Activated CD8-positive, alpha-beta memory T cell treated with anti-CD3 and anti-CD28 coated beads for 36 hours (primary cell): ENCODE measurements around the gene CTH. TPM values are rescaled to one million over a fixed set of nuclear protein-coding genes. Genes with fewer than 3 reads are reported as not detected.
"Not testable (repeated sequence)": the region's sequence is repeated elsewhere in the genome, so short reads cannot be mapped to it uniquely, and the experiment has no call there.

ENCODE experiments used
- CTCF ChIA-PET: fragments of 350-600 bp; sonication (Branson Sonifier 250); formaldehyde crosslinking; loops from one replicate; lab custom pipeline; 2021; ENCODE audit warnings: antibody characterized with exemption; lab: Charles Lee
- POLR2A ChIA-PET: fragments of 350-600 bp; sonication (Branson Sonifier 250); formaldehyde crosslinking; loops from one replicate; lab custom pipeline; 2021; ENCODE audit warnings: antibody characterized with exemption; lab: Charles Lee
- total RNA-seq, 2 experiments: library from RNA; stranded (reverse); gene quantifications; one replicate each; pipeline ENCODE4 v1.2.3, GENCODE V29; 2021

The CTH gene
- total RNA-seq, 2 experiments from 2014 or later, result 20.9 to 21.4 TPM

- ChIA-PET CTCF (no interaction called here), POLR2A (no interaction called here)
Measured at GRCh38 chr1:70401974-70402373, 9.1 kb upstream of the CTH start.

GRCh38 chr1:70403759-70404158 is 7.3 kb upstream of the CTH start:
- POLR2A ChIA-PET, result no interaction called here
- CTCF ChIA-PET, result no interaction called here

- POLR2A ChIA-PET, result no interaction called here
- CTCF ChIA-PET, result interaction anchor here (0.7 kb wide), 1 partner anchor 20 kb away, joined by 3 read pairs; no protein-coding TSS in a partner anchor
Measured at GRCh38 chr1:70405780-70406416, 5.2 kb upstream of the CTH start.

- ChIA-PET POLR2A (no interaction called here), CTCF (interaction anchor here (0.6 kb wide), 1 partner anchor 19 kb away, joined by 3 read pairs; no protein-coding TSS in a partner anchor)
Measured at GRCh38 chr1:70409136-70409535, 1.9 kb upstream of the CTH start.

- ChIA-PET POLR2A (interaction anchor here (0.6 to 3.3 kb wide), 5 partner anchors 18 to 670 kb away, joined by 3 to 51 read pairs (median 3); partner anchors contain the start of genes ANKRD13C and ZRANB2), CTCF (interaction anchor here (0.7 to 1.1 kb wide), 2 partner anchors 33 to 57 kb away, joined by 3 read pairs; partner anchors contain the start of gene ANKRD13C)
Measured at GRCh38 chr1:70411360-70411844, 334 bp downstream of the CTH start.

- CTCF ChIA-PET, result no interaction called here
- POLR2A ChIA-PET, result no interaction called here
Measured at GRCh38 chr1:70415882-70416281, 4.8 kb downstream of the CTH start.

GRCh38 chr1:70418973-70419734 is 8.1 kb downstream of the CTH start:
- CTCF ChIA-PET, result interaction anchor here (0.7 kb wide), 1 partner anchor 81 kb away, joined by 3 read pairs; no protein-coding TSS in a partner anchor
- POLR2A ChIA-PET, result not testable (repeated sequence)

GRCh38 chr1:70420320-70420719 is 9.3 kb downstream of the CTH start:
- CTCF ChIA-PET, result no interaction called here

GRCh38 chr1:70426154-70427131 is 15.4 kb downstream of the CTH start:
- CTCF ChIA-PET, result no interaction called here

More at GRCh38 chr1:70420320-70420719, 9.3 kb downstream of the CTH start:
- POLR2A ChIA-PET, result no interaction called here

GRCh38 chr1:70427976-70428375 is 16.9 kb downstream of the CTH start:
- CTCF ChIA-PET, result no interaction called here
- POLR2A ChIA-PET, result no interaction called here

More at GRCh38 chr1:70426154-70427131, 15.4 kb downstream of the CTH start:
- POLR2A ChIA-PET, result no interaction called here

- ChIA-PET CTCF (no interaction called here), POLR2A (no interaction called here)
Measured at GRCh38 chr1:70429219-70429618, 18.2 kb downstream of the CTH start.

GRCh38 chr1:70429757-70430156 is 18.7 kb downstream of the CTH start:
- POLR2A ChIA-PET, result no interaction called here
- CTCF ChIA-PET, result no interaction called here

- ChIA-PET POLR2A (interaction anchor here (0.6 kb wide), 1 partner anchor 195 kb away, joined by 5 read pairs; no protein-coding TSS in a partner anchor), CTCF (no interaction called here)
Measured at GRCh38 chr1:70431317-70431716, 20.2 kb downstream of the CTH start.

GRCh38 chr1:70431874-70432273 is 20.8 kb downstream of the CTH start:
- ChIA-PET CTCF (no interaction called here), POLR2A (no interaction called here)

- CTCF ChIA-PET, result interaction anchor here (1.1 kb wide), 1 partner anchor 12 kb away, joined by 3 read pairs; no protein-coding TSS in a partner anchor
- POLR2A ChIA-PET, result no interaction called here
Measured at GRCh38 chr1:70434253-70434859, 23.3 kb downstream of the CTH start.

GRCh38 chr1:70436622-70437251 is 25.7 kb downstream of the CTH start:
- CTCF ChIA-PET, result no interaction called here
- POLR2A ChIA-PET, result no interaction called here

- ChIA-PET POLR2A (interaction anchor here (0.6 to 1.2 kb wide), 2 partner anchors 28 to 110 kb away, joined by 3 to 9 read pairs; partner anchors contain the start of gene CTH), CTCF (interaction anchor here (0.7 kb wide), 1 partner anchor 305 kb away, joined by 4 read pairs; no protein-coding TSS in a partner anchor)
Measured at GRCh38 chr1:70438529-70438928, 27.5 kb downstream of the CTH start.
